HG02678 (cell line): ENCODE results near the gene CAMTA1.

ENCODE experiments used
- ATAC-seq: cut with Tn5 transposase; IDR thresholded peaks from one replicate; pipeline ENCODE4 v1.9.1; 2021; ENCODE audit warnings: mild to moderate bottlenecking, moderate library complexity; ENCODE audit not compliant: unreplicated experiment

Gene CAMTA1

DNA sequence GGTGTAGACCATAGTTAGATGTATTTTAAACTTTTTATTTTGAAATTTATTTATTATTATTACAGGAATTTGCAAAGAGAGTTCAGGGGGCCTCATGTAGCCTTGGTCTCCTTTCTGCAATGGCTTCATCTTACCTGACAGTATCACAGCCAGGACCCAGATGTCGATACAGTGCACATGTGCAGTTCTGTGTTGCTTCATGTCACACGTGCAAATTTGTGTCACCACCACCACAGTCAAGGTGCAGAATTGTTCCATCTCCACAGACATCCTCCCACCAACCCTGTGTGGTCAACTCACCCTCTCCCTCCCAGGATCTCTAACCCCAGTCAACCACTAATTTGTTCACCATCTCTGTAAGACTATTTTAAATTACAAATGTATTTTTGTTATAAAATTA is 184.5 kb downstream of the CAMTA1 start:
- no peak for ATAC-seq

DNA sequence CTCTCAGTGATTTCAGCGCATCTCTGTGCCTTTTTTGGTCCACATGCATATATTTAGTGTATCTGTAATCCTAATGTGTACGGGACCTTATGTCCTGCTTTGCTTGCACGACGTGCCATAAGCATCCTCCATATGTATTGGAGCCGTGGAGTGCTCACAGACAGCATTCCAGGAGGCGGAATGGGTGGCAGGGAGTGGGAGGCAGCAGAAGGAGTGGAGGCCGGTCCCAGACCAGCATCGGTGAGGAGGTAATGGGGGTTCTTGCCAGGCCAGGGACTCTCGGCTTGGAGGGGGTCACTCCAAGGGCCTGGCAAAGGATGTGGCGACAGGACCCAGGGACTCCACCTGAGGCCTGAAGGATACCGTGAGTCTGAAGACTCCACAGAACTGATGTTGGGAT is 185.0 kb downstream of the CAMTA1 start:
- no peak for ATAC-seq

DNA sequence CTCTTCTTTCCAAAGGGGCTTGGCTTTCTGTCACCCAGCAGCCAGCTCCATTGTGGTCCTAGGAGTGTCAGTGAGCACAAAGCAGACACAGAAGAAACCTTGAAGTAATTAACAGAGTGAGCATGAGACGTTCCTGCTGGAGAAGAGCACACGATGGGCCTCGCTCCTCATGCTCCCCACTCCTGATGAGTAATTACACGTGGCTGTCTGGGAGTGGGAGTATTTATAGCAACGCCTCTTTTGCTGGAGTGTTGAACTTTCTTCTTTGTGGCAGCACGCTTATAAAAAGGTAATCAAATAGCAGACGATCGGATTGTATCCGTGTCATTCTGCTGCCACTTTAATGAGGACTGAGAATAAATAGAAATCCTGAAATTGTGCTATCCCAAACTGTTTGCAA is 185.8 kb downstream of the CAMTA1 start:
- ATAC-seq, result no peak

DNA sequence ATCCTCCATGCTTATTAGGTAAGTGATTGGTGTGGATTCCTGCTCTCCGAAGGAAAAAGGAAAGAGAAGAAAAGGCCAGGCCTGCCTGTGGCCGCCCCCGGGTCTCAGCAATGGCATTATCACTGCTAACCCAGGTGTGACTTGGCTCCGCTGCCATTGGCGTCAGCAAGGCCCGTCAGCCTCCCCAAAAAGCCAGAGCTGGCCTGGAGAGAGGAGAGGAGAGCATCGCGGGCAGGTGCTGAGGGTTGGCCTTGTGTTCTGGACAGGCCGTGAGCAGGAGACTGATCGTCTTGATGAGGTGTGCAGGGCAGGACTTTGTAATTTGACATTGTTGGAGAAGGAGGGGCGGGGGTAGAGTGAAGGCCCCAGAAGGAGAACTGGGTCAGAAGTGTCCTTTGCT is 186.4 kb downstream of the CAMTA1 start:
- ATAC-seq, result no peak

DNA sequence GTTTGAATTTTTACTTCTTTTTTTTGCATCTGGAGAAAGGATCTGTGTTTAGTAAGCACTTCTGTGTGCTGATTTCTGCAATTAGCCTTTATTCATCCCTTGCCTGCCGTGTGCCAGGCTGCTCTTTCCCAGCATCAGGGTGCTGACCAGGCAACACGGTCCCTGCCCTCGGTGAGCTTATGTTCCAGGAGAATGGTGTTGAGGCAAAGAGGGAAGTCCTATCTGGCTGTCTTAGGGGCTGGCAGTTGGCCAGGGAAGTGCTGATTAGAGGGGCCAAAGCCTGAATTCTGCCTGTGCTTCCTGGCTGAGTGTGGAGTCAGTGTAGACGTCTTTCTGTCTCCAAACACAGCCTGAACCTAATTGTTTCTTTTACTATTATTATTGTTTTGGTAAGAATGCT is 187.1 kb downstream of the CAMTA1 start:
- ATAC-seq, result no peak

DNA sequence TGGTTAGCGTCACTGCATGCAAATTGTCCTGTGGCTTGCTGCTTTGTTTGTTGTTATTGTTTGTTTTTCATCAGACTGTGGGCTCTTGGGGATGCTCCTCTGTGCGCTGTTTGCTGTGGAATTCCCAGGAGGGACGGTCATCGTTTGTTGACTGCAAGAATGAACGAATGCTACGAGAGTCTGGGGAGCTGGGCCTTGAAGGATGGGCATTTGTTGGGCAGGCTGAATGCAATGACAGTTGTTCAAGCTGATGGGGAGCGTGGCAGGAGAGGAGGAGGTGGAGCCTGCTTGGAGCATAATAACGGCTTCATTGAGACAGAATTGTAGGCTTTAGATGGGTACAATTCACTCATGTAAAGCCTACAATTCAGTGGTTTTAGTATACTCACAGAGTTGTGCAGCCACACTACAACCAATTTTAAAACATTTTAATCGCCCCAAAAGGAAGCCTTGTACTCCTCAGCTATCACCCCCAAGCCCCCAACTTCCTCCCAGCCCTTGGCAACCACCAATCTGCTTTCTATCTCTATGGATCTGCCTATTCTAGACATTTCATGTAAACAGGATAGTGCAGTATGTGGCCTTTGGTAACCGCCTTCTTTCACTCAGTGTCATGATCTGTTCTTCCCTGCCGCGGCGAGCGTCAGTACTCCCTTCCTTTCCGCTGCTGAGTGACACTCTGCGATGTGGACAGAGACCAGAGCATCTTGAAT is 190.2 kb downstream of the CAMTA1 start:
- no peak for ATAC-seq

DNA sequence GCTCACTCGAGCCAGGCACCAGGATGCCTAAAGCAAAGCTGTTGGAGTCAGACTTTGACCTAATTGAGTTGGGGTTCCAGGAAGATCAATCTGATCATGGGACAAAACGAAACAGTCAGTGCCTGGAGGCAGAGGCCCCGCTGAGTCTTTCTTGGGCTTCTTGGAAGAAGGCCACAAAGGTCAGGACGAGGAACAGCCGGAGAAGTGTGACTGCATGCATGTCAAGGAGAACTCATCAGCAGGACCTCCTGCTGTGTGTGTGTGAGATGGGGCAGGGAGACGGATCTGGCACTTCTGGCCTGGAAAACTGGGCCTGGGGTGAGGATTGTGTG is 190.8 kb downstream of the CAMTA1 start:
- ATAC-seq, result no peak

DNA sequence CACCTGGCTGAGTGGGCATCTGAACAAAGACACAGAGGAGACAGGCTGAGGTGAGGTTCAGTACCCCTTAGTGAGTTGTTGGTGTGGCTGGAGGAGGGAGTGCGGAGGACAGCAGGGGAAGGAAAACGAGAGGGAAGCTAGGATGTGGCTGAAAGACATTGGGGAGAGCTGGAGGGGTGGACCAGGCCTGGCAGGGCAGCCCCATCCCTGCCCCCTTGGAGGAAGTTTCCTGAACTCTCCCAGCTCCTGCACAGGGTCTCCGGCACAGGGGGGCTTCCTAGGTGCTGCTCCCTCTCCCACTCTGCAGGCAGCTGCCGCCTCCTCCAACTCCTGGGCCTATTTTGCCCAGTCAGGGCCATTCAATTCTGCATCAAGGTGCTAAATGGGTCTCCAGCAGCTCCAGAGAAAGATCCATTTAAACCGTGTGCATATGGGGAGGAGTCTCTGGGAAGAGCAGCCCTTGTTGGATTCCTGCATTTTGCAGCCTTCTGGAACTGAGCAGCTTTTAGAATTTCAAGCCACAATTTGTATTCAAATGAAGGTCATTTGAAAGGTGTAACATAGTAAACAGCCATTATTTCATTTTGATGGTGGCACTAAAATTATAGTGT is 193.9 kb downstream of the CAMTA1 start:
- no peak for ATAC-seq

DNA sequence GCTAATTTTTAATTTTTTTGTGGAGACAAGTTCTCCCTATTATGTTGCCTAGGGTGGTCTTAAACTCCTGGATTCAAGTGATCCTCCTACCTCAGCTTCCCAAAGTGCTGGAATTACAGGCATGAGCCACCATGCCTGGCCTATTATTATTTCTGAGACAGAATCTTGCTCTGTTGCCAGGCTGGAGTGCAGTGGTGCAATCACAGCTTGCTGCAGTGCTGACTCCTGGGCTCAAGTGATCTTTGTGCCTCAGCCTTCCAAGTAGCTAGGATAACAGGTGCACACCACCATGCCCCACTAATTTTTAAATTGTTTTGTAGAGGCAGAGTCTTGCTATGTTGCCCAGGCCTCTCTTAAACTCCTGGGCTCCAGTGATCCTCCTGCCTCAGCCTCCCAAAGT is 196.3 kb downstream of the CAMTA1 start:
- no peak for ATAC-seq

DNA sequence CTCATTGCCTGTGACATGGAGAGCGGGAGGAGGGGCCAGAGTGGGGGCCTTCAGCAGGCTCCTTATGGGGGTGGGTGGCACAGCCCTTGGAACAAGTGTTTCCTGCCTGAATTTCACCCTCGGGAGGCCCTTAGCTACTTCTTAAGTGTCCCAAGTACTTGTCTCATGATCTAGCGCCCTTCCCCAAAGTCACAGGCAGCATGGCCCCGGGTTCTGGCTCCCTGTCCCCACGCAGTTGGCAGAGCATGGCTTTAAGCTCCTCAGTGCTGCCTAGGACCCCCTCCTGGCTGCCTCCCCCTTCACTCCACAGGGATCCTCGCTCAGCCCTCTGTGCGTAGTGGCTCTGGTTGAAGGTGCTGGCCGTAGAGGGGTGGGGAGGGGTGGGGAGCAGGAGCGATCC is 197.2 kb downstream of the CAMTA1 start:
- ATAC-seq, result no peak

DNA sequence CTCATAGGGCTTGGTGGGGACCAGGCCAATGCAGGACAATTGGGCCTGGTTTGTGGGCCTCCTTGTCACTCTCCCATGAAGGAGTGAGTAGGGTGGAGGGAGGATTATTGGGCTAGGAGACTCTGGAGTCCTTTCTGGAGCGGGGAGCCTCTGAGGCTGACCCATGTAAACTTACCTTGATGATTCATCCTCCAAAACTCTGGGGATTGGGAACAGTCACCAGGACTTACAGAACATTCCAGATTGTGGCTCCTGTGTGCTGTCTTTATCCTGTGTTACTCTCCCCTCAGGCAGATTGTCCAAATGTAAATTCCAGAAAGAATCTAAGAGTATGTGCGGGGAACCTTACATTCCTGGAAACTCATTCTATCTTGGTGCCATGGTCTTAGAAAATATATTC is 197.6 kb downstream of the CAMTA1 start:
- no peak for ATAC-seq

DNA sequence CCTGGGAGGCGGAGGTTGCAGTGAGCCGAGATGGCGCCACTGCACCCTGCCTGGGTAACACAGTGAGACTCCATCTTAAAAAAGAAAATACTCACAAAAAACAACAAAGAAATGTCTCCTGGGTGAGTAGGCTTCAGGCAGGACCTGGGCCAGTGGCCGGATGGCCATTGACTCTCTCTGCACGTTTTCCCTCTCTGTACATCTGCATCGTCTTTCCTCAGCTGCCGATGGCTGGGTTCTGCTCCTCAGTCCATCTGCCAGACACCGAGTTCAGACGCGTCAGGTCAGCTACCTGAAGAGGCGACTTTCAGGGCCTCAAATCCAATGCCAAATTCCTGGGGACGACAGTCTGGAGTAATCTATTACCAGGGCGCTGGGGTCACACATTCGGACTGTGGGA is 199.3 kb downstream of the CAMTA1 start:
- no peak for ATAC-seq

DNA sequence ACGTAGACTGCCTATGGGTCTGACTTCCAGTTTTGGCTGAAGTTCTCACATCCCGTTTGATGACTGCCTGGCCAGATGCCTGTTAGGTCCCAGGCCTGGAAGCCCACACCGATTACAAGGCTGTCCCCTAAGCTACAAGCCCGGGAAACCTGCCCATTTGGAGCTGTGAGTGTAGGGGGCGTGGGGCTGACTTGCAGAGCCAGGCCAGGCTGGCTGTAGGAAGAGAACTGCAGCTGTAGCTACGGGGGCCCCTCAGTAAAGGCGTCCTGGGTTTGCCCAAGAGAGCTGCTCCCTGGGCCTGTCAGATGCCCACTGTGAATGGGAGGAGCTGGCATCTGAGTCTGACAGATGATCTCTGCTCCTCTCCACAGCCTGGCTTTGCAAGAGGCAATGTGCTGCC is 199.7 kb downstream of the CAMTA1 start:
- ATAC-seq, result no peak

DNA sequence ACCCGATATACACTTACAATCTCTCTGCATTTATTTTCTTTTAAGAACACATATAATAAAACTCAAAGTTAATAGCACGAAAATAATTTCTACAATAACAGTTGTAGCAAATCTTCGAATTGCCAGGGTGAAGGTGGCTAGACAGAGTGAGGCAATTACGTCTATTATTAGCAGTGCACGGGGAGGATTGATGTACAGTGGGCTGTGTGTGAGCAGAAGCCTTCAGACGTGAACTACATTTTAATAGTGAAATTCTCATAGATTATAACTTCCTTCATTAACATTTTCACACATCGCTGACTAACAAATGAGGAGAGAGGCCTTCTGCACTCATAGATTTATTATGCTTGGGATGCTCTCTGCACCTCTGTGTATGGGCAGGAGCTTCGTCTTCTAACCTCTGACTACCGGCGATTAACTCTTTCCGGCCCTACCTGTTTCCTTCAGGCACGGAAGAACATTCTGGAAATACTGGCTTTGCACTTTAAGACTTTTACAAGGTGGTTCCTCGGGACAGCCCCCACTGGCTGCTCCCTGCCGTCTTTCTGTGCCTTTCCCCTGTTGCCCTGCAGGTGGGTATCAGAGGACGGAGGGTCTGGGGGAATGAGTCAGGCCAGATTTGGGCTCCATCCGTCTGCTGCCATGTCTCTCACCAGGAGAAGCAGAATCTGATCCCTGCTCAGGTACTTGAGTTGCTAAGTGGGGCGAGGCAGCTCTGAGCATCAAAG is 200.5 kb downstream of the CAMTA1 start:
- ATAC-seq, result no peak

DNA sequence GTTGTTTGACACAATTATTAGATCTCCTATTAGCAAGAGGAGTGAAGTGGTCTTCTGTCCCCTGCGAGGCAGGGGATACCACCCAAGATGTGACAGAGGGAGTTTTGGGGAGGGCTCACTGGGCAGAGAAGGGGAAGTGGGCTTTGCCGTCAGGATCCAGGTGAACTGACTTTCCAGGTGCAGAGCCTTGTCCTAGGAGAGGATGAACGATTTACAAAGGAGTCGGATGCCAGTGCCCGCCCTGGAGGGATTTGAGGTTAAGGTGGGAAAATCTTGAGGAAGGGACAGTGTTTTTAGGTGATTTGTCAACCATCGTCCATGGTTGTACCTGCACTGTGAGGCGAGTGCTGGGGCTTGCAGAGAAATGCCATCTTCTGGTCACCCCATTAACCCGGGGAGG is 201.0 kb downstream of the CAMTA1 start:
- ATAC-seq, result no peak

DNA sequence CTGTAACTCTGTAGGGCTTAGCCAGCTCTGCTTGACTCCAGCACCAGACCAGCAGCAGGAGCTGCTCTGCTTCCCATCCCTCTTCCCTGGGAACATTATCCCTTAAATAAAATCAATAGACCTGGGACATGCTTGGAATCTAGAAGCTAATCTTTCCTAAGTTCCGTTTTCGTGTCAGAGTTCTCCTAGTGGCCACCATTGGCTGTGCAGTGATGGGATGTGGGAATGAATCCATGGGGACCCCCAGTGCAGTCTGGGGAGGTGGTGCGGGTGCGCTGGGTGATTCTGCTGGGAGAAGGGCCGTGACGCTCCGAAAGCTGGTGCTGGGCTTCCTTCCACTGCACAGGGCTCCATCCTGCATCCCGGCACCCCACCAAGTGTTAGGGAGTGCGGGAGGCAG is 202.7 kb downstream of the CAMTA1 start:
- no peak for ATAC-seq

DNA sequence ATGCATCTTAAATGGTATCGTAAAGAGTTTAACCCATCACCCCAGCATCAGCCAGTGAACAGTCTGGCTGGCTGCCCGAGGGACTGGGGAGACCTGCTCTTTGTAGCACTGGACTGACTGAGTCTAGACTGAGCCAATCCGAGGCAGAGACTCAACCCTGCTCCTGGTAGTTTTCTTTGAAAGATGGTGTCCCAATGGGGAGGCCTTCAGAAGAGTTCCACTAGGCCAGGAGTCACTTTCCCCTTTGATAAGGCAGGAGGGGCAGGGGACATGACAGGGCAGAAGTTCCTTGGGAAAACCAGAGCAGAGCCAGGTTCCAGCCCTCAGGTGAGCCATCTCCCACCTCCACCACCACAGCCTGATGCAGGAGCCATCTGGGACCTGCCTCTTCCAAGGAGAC is 203.5 kb downstream of the CAMTA1 start:
- no peak for ATAC-seq

DNA sequence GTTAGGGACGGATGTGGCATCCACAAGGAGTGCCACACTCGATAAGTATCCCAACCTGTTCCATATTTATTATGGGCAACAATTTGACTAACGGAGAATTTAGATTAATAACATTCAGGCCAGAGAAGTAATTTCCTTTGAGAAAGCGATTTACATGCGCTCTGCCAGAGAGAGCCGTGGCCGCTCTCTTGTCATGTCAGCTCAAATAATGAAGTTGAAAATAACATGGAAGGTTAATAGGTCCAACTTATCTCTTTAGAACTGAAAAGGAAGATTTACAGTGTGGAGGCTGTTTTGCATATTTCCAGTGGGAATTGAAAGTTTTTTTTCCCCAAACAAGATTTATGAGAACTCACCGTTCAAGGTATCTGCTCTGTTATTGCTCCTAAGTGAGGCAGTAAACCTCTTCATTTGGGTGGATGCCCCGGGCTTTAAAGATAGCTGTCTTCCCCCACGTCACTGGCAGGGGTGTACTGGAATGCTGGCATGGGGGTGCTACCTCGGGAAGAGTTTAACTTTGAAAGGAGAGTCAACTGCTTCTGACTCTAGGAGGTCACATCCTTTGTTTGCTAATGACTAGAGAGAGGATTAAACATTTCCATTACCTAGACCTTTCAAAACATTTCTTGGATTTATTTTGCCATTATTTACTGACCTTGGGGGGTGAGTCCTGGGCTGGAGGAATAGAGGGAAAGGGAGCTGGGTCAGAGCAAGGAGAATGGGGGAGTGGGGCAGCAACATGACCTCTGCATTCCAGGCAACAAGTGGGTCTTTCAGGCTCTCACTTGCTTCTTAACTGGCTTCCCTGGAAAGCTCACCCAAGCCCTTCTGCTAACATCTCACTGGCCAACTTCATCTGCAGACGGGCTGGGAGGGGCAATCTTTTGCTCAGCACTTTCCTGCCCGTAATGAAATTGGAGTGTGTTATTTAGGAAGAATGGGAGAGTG is 204.2 kb downstream of the CAMTA1 start:
- ATAC-seq, result no peak

DNA sequence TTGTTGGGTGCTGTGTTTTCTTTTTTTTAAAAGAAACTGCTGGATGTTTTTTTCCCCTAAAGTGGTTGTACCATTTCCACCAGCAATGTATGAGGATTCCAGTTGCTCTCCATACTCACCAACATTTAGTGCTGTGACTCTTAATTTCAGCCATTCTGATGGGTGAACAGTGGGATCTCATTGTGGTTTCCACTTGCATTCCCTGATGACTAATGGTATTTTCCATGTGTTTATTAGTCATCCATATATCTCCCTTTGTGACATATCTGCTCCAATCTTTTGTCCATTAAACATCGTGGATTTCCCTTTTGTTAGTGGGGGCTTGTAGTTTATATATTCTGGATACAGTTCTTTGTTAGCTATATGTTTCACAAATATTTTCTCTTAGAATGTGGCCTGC is 206.0 kb downstream of the CAMTA1 start:
- no peak for ATAC-seq

DNA sequence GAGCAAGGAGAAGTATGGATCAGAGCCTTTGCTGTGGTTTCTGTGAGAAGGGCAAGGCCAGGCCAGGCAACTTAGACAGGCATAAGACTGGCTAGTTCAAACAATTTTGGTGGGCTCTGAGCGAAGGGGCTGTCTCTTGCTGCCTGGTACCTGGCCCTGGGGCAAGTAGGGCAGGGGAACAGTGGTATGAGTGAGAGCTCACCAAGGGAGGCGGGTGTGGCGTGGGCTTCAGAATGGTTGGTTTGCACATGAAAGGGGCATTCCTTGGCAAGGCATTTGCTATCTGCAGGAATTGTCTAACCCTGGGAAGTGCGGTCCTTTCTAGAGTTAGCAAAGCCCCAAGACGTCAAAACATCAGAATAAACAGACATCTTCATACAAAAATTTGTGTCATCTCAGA is 210.5 kb downstream of the CAMTA1 start:
- ATAC-seq, result no peak

DNA sequence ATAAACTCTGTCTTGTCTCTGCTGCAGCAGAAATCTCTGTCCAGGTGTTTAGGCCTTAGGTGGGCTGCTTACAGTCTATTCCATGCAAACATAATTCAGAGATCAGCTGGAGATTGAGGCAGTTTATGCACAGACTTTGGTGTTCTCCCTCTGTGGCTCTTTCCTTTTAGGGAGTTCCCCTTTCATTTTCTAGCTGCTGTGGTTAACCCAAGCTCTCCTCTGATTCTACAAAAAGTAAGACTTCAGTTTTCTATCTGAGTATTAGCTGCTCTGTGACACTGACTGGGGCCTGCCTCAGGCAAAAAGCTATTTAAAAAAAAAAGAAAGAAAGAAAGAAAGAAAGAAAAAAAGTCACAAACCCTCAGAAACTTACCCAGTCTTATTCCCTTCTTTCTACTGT is 211.1 kb downstream of the CAMTA1 start:
- ATAC-seq, result no peak
